DMS53 treated with DMSO at 0.1 percent for 48 hours (cell line): ENCODE measurements around the gene PROSER2.

Source experiments
- DNase-seq: peaks from one replicate; lab custom pipeline; 2025; ENCODE audit not compliant: unreplicated experiment; lab: John Stamatoyannopoulos, UW

PROSER2 gene

DNA sequence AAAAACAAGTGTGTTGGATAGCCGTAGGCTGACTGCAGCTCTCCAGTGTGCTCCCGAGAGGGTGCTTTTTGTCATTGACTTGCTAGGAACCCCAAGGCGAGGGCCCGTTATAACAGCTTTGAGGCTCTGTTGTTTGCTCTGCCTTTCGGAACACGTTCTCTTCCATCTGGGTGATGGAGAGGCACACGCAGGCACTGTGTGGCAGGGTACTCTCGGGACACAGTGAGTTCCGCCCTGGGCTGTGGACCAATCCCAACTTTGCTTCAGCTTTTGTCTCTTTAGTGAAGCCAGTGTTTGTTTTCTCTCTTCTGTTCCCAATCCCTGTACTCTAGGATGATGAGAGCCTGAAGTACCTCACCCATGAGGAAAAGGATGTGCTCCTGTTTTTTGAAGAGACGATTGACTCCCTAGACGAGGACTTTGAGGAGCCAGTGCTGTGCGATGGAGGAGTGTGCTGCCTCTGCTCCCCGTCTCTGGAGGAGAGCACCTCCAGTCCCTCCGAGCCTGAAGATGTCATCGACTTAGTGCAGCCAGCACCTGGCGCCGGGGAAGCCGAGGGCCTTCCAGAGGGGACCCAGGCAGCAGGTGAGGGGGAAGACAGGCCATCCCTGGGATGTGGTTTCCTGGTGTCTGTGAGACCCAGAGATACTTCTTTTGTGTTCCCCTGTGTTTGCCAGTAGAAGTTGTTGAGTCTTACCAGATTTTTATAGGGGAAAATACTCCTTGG is 43.2 kb downstream of the PROSER2 start:
- no peak for DNase-seq

DNA sequence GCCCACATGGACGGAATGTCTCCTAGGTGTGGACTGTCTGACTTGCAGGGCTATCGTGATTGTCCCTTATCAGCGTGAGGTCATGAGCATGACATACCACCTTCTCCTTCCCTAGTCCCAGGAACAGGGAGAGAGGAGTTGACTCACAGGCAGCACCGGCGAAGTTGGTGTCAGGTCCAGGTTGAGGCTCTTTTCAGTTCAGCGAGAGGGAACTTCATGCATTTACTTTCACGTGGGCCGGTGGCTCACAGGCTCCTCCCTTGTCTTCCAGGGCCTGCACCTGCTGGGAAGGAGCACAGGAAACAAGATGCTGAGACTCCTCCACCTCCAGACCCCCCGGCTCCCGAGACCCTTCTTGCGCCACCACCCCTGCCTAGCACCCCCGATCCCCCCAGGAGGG is 46.1 kb downstream of the PROSER2 start:
- DNase-seq: no peak

DNA sequence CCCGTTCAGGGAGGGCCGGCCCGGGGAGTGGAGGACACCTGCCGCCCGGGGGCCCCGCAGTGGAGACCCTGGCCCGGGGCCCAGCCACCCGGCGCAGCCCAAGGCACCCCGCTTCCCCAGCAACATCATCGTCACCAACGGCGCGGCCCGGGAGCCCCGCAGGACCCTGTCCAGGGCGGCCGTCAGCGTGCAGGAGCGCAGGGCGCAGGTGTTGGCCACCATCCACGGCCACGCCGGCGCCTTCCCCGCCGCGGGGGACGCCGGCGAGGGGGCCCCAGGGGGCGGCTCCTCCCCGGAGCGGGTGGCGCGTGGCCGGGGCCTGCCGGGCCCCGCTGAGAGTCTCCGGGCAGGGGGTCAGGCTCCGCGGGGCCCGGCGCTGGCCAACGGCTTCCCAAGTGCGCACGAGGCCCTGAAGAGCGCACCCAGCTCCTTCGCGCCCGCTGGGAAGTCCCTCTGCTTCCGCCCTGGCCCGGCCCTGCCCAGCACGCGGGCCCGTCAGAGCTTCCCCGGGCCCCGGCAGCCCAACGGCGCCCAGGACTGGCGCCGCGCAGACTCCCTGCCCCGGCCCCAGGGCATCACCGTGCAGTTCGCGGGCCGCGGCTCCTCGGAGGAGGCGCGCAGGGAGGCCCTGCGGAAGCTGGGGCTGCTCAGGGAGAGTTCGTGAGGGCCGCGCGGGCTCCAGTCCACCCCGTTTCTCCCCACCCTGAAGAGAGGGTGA is 46.7 kb downstream of the PROSER2 start:
- no peak for DNase-seq

DNA sequence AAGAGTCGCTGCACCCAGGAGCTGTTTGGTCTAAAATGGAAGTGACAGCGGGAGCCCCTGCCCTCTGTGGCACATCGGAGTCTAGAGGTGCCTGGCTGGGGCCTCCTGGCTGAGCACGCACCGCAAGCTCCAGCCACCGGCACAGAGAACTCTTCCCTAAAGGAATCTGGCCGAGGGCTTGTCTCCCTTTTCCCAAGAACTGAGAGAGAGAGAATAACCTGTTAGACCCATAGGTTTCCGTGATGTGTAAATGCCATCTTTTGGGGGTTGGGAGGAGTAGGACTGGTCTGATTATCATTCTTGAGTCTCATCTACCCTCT is 47.3 kb downstream of the PROSER2 start:
- DNase-seq: no peak

DNA sequence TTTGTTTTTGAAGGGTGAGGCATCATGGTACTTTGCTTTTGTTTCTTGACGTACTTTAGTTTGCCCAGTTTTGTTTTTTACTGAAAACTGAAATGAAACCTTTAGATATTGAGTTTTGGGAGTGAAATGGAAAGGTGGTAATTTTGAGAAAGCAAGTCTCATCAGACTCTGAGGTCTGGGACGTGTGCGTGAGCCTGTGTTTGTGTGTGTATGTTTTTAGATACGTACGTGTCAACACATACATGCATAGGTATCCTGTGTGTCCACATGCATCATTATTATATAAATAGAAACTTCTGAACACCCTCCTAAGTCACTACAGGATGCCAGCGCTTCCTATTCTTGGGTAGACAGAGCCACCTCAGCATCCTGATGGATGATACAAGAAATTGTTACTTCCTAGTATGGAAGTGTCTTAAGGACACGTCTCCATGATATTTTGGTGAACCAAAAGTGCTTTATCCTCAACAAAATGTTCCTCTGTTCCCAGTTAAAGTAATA is 47.8 kb downstream of the PROSER2 start:
- no peak for DNase-seq

DNA sequence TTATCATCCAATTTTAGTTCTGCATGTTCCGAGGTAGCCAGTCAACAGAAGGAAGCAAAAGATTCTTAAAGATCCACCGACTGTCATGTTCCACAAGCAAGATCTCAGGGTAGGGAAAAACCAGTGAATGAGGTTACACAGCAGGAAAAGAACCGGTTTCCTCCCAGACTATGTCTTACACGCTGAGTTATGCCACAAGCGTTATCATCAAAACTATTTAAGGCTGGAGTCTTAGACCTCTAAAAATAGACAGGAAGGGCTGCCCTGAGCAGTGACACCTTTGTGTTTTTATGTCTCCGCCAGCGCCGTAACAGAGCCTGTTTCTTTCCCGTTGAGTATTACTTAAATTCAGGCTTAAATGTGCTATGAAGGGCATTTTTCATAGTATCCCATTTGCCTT is 48.3 kb downstream of the PROSER2 start:
- DNase-seq: no peak

DNA sequence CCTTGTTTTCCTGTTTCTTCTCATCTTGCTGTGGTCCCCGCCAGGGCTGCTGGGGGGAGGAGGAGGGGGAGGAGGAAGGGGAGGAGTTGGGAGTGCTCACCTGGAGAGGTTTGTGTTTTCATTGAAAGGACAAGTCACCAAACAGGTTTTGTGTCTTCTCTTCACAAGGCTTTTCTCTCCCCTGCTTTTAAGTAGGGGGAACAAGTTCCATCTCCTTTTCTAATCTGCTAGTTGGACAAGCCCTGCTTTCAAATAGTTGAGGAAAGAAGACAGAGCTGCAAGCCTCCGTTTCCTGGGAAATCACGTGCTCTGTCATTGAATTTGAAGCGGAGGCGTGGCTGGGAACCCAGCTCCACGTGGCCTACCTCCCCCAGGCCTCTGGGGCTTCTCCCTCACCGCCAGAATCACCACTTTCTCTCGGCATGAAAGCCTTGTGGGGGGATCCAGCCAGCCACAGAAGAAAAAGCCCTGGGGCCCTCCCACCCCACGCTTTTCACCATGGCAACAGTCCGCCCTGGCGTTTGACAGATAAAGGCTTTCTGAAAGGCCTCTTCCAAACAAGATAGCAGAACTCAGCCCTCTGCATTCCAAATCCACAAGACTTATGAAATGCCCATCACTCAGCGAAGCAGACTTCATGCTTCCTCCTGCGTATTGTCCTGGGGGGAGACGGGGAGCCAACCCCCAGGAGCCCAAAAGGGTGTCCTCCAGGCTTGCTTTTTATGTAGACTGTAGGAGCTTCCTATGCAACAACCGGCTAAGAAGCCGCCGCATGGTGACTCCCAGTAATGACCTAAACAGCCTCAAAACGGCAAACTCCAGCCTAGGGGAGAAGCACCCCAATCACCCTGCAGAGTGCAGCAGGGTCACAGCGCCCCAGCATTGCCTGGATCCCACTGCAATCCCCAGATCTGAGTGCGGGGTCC is 51.7 kb downstream of the PROSER2 start:
- DNase-seq: peak; percentile 84

DNA sequence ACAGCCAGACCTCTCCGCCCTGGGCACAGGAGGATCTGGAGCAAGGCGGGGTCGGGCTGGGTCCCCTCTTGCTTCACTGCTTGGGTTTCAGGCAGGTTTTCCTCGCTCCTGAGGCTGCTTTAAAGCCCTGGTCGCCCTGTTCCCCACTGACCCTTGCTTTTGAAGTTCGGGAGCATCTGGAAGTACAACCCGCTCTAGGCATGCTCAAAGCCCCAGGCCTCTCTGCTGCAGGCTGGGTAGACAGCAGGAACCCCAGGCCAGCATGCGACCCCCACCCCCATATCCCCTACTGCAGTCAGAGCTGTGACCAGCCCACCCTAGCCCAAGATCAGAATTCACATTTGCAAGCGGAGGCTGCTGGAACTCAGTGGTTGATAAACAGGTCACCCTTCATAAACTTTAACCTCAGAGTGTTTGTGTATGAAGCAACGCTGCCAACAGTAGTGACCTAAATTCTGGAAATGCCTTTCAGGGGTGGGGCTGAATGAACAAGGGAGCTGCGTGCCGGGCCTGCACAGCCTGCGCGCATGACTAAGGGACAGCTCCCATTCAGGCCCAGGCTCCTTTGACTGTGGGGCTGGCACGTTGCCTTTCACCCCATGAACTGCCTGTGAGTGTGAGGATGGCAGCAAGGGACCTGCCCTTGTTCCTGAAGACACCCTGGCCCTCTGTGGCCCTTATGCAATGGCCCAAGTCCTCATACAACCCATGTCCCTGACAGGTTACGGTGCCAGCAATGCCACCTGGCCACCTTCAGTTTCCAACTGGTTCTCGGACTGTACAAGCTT is 52.5 kb downstream of the PROSER2 start:
- DNase-seq: no peak

DNA sequence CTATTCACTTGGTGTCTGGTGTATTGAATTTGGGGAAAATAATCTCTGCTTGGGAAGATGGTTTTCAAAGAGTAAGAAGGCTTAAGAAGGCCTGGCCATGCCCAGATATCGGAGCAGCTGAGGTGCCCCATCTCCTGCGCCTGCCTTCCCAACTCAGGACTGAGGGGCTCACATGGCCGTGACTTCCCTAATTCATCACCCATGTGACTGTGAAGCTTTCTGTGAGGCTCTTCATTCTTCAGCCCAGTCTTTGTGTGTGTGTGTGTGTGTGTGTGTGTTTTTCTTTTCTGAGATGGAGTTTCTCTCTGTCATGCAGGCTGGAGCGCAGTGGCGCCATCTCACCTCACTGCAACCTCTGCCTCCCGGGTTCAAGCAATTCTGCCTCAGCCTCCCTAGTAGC is 53.2 kb downstream of the PROSER2 start:
- DNase-seq: no peak

DNA sequence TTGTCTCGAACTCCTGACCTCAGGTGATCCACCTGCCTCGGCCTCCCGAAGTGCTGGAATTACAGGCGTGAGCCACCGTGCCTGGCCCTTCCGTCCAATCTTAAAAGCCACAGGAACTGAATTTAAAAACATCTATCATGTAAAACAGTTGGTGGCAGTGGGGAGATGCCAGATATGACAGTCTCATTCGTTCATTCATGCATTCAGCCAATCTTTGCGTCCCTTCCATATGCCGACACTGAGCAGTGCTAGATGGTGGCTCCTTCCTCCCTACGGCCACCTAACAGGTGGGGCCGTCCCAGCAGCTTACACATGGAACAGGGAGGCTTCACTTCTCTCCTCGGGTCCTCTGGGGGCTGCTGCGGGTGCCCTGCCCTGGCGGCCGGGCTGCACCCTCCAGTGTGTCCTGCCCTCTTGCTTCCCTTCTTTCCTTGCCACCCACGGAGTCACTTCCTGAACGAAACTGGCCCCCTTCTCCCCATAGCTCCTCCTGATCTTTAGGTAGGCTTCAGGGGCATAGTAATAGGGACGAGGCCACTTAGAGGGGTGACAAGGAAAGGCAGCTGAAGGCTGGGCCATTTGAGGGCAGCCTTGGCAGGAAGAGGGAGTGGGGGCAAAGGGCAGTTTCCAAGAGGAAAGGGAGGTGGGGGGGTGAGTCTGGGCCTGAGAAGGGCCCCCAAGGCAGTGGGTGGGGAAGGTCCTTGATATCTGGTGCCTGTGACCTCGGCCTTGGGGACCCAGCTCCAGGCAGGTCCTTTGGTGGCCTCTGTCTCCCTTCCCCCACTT is 53.8 kb downstream of the PROSER2 start:
- no peak for DNase-seq

DNA sequence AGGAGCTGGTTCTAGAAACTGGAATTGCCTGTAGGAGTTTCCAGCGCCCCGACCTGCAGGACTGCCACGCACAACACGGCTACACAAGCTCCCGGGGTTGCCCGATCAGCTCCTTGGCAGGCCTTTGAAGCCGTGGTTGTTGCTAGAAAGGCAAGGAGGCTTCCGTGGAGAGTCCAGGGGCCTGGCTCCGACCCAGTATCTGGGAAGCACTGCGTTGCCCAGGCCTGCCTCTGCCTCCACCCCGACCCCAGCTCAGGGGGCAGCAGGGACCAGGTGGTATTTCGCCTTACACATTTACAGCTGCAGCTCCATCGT is 54.4 kb downstream of the PROSER2 start:
- DNase-seq: no peak

DNA sequence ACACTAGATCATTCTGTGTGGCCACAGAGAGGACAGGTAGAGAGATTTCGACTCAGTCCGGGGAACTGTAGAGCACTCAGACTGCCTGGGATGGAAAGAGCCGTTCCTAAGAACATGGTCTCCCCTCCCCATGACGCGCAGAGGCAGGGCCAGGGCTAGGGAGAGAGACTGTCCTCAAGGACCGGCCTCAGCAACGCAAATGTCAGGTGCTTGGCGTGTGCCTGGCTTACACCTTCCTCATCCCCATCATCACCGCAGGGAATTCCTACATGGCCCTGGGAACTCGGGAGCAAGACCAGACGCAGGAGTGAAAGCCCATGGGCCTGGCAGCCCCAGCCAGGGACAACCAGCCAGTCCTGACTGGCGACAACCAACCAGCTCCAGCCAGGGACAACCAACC is 55.6 kb downstream of the PROSER2 start:
- no peak for DNase-seq

DNA sequence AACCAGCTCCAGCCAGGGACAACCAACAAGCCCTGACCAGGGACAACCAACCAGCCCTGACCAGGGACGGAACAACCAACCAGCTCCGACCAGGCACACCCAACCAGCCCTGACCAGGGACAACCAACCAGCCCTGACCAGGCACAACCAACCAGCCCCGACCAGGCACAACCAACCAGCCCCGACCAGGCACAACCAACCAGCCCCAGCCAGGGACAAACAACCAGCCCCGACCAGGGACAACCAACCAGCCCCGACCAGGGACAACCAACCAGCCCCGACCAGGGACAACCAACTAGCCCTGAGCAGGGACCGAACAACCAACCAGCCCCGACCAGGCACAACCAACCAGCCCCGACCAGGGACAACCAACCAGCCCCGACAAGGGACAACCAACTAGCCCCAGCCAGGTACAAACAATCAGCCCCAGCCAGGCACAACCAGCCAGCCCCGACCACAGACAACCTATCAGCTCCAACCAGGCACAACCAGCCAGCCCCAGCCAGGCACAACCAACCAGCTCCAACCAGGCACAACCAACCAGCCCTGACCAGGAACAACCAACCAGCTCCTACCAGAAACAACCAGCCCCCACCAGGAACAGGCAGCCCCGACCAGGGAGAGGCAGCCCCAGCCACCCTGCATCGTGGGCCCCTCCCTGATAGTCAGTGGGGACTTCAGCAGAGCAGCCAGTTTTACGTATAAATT is 56.4 kb downstream of the PROSER2 start:
- no peak for DNase-seq

DNA sequence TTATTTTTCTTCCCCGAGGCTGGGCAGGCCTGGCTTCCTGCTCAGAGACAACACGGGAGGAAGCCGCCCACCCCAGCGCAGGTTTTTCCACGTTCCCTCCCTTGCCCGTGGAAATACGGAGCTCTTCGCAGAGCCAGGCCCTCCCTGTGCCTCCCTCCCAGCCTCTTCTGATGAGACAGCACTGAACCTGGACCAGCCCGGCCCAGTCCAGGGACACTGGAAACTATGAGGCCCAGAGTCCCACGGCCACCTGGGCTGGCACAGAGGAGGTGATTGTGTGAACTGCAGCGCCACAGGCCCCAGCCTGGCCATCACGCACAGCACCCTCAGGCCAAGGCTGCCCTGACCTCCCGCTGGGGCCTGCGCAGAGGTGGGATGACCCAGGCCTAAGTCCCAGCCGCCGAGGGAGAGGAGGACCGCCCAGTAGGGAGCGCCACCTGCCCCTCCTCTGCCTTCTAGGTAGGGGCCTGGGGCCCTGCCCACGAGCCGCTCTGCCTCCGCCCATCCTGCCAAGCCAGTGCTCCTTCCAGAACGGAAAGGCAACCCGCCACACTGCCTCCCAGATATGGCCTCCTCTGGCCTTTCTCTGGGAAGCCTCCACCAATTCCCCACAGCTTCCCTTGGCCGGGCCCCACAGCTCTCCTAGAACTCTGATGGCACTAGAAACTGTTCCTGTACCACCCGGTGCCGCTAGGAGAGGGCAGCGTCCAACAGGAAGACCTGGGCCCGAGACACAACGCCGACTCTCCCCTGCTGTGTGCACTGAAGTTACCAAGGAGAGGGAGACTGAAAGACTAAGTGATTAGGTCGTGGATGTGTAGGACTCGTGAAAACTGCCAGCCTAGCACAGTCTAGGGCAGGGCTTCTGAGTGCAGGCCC is 57.2 kb downstream of the PROSER2 start:
- no peak for DNase-seq

DNA sequence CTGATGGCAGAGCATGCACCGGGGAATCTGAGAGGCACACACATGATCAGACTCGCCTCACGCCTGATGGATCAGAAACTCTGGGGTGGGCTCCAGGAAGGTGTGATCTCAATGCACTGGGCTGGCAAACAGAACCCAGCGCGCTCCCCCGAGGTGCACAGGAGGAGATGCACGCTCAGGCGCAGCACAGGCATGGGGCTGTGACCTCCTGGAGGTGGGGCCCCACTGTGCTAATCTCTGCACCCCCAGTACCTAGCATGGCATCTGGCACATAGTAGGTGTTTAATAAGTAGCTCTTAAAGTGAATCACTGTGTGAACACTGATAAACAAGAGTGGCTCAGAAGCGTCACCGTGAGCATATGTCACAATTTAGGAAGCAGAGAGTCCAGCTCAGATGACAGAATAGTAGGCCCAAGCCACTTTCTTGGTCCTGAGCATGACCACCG is 57.9 kb downstream of the PROSER2 start:
- DNase-seq: no peak

DNA sequence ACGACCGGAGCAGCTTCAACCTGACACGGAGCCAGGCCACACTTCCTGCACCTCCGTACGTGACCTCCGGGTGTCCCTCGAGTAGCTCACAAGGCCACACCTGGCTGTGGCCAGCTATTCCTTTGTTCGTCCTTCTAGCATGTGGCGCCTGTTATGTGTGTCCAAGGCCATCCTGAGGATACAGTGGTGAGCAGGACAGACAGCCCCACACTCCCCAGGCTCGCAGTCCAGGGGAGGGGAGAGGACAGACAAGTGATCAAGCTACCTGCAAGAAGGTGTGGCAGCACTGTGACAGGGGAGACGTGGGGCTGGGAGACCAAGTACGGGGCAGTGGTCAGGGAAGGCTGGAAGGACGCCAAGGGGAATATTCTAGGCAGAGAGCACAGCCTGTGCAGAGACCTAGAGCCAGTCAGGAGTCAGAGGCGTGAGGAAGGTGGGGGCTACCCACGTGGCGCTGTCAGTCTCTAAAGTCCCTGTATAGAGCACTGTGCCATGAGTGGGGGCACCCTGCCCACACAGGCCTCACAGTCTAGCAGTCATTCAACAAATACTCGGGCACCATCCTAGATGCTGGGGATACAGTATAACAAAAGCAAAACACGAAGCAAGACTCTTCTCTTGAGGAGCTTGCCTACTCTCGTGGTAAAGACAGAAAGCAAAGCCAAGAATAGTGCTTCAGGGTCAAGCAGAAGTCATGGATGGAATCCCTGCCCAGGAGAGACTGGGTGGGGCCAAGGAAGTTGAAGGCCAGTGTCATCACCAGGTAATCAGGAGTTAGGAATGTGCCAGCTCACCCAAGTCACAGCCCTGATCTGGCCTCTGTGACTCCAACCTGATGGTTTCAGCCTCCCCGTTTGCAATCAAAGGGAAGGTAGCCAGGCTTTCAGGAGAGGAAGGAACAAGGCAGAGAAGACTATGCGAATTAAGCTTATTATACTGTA is 58.6 kb downstream of the PROSER2 start:
- DNase-seq: no peak

DNA sequence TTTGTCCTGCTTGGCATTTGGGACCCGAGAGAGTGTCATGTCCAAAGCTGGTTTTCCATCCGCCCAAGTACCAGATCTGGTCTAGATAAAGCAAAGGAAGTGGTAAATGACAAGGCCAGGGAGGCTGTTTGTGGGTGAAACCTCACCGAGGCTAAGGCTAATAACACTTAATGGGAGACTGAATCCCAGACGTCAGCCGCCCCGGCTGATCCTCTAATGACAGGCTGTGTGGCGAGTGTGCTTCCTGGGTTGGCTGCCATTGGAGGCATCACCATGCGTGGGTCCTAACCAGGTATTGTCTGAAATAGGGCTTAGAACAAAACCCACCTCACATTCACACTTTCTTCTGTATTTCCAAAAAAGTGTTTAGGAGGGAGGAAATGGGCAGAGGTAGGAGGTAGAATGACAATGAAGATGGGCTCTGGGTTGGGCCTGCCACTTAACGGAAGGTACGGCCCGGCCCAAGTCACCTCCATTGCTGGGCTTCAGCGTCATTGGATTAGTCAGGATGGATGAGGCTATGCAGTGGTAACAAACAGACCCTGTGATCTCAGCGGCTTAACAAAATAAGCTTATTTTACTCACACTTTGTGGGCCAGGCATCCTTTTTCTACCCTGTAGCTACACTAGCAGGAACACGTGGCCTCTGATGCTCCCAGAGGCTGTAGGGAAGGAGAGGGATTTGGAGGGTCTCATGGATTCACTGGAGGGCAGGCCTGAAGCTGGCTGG is 59.7 kb downstream of the PROSER2 start:
- DNase-seq: no peak
